OCI-LY3 (cell line): ENCODE data around the gene NDUFS6.

Experiments used
- H2AFZ ChIP-seq: fragments of 200-600, 300-600 bp; shearing (Covaris generic); 2 replicates; pipeline ENCODE4 v1.6.0; 2014; ENCODE audit warnings: antibody characterized with exemption, low read depth, low read length
- H3K27ac ChIP-seq: fragments of 200-600, 300-600 bp; sonication (generic); 2 replicates; pipeline ENCODE4 v1.5.1; 2014; ENCODE audit warnings: mild to moderate bottlenecking, low read length, moderate library complexity, mixed read lengths
- H3K27me3 ChIP-seq: fragments of 200-600, 300-600 bp; sonication (generic); 2 replicates; pipeline ENCODE4 v1.6.1; 2014; ENCODE audit warnings: low read depth, low read length, mixed read lengths
- H3K36me3 ChIP-seq: fragments of 200-600, 300-600 bp; sonication (generic); replicated peaks from 2 replicates; pipeline ENCODE3; 2014; ENCODE audit warnings: low read depth, low read length, mixed read lengths
- H3K4me1 ChIP-seq: fragments of 300-600, 200-600 bp; sonication (generic); 2 replicates; pipeline ENCODE4 v1.6.1; 2014; ENCODE audit warnings: low read length, mixed read lengths
- H3K4me2 ChIP-seq: fragments of 200-600, 300-600 bp; sonication (generic); 2 replicates; pipeline ENCODE4 v1.6.1; 2014; ENCODE audit warnings: low read length, mixed read lengths
- H3K4me3 ChIP-seq: fragments of 300-600, 200-600 bp; sonication (generic); 2 replicates; pipeline ENCODE4 v1.5.1; 2014; ENCODE audit warnings: antibody characterized with exemption, mild to moderate bottlenecking, low read length, moderate library complexity
- H3K79me2 ChIP-seq: fragments of 300-600, 200-600 bp; shearing (Covaris generic); 2 replicates; pipeline ENCODE4 v1.6.1; 2014; ENCODE audit warnings: mild to moderate bottlenecking, low read length, mixed read lengths
- H3K9ac ChIP-seq: fragments of 300-600, 200-600 bp; shearing (Covaris generic); 2 replicates; pipeline ENCODE4 v1.6.0; 2014; ENCODE audit warnings: mild to moderate bottlenecking, low read length, moderate library complexity
- H3K9me3 ChIP-seq: fragments of 200-600, 300-600 bp; shearing (Covaris generic); 2 replicates; pipeline ENCODE4 v1.6.1; 2014; ENCODE audit warnings: low read length, mixed read lengths; ENCODE audit not compliant: insufficient read depth
- H4K20me1 ChIP-seq: fragments of 200-600, 300-600 bp; sonication (generic); 2 replicates; pipeline ENCODE4 v1.6.1; 2016; ENCODE audit warnings: low read length, mixed read lengths; ENCODE audit not compliant: insufficient read depth
- CTCF ChIP-seq: fragments of 200-600, 300-600 bp; sonication (generic); IDR thresholded peaks from 2 replicates; pipeline ENCODE4 v1.5.1; 2014; ENCODE audit warnings: antibody characterized with exemption, low read length, low read depth
- EZH2phosphoT487 ChIP-seq: fragments of 200-600 bp; shearing (Covaris generic); IDR thresholded peaks from 2 replicates; pipeline ENCODE4 v1.6.1; 2018; ENCODE audit warnings: antibody characterized with exemption, mixed run types, low read depth

The NDUFS6 gene

DNA sequence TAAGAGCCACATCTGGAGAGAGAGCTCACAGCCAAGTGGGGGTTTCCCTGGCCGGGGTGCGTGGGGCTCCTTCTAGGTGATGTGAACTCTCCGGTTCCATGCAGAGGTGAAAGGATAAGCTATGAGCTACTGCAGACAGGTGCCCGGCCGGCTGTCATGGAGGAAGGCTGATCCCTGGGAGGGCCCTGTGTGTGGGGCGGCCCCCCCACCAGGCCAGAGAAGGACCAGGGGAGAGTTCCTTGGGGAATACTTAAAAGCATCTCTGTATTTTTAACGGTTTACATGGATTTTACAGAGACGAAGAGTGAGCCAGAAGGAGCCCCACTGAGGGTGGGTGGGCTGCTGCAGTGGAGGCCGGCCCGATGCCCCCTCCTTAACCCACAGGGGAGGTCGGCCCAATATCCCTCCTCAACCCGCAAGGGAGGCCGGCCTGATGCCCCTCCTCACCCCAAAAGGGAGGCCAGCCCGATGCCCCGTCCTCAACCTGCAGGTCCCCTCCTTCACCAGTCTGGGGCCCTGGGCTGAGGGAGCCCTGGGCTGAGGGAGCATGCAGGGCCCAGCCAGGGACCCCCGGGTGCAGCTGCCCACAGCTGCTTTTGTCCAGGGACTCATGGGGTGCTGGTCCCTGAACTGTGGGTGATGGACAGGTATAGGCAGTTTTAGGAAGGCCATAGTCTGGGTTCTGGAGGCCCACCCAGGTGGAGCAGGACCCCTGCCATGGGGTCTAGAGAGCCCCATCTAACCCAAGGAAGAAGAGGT is 33.5 kb upstream of the NDUFS6 start:
- Histone ChIP-seq H3K27ac (no peak overlapping the region), H3K4me1 (peaks cover 6% of the 10 kb centered on the region; the same call in 1 of the 2 replicates), H3K36me3 (no peaks in the 10 kb centered on the region), H3K4me2 (no peak overlapping the region), H4K20me1 (no peaks in the 10 kb centered on the region), H3K79me2 (no peaks in the 10 kb centered on the region), H3K9ac (no peak overlapping the region), H3K4me3 (no peak overlapping the region), H3K27me3 (no peaks in the 10 kb centered on the region), H2AFZ (no peak overlapping the region), H3K9me3 (no peaks in the 10 kb centered on the region)
- TF ChIP-seq CTCF (no peak), EZH2phosphoT487 (no peak)

- H3K4me3 ChIP-seq: no peak overlapping the region
- H3K27ac ChIP-seq: no peak overlapping the region
- H3K4me2 ChIP-seq: no peak overlapping the region
- H3K27me3 ChIP-seq: no peaks in the 10 kb centered on the region
- peaks cover 6% of the 10 kb centered on the region; the same call in 1 of the 2 replicates for H3K4me1 ChIP-seq
- no peaks in the 10 kb centered on the region for H3K79me2 ChIP-seq
- no peaks in the 10 kb centered on the region for H4K20me1 ChIP-seq
- H3K36me3 ChIP-seq: no peaks in the 10 kb centered on the region
- TF ChIP-seq CTCF (no peak), EZH2phosphoT487 (no peak)
- no peak overlapping the region for H2AFZ ChIP-seq
- no peak overlapping the region for H3K9ac ChIP-seq
- H3K9me3 ChIP-seq: no peaks in the 10 kb centered on the region
Measured at GRCh38 chr5:1768283-1769000, 32.8 kb upstream of the NDUFS6 start.

- Histone ChIP-seq H3K4me2 (no peak overlapping the region), H3K9ac (no peak overlapping the region), H3K4me1 (peaks cover 6% of the 10 kb centered on the region; the same call in 1 of the 2 replicates), H2AFZ (no peak overlapping the region), H3K79me2 (no peaks in the 10 kb centered on the region), H3K27ac (no peak overlapping the region), H3K36me3 (no peaks in the 10 kb centered on the region), H4K20me1 (no peaks in the 10 kb centered on the region), H3K27me3 (no peaks in the 10 kb centered on the region), H3K4me3 (no peak overlapping the region), H3K9me3 (no peaks in the 10 kb centered on the region)
- TF ChIP-seq EZH2phosphoT487 (no peak), CTCF (no peak)
Measured at GRCh38 chr5:1769017-1769640, 32.1 kb upstream of the NDUFS6 start.

GRCh38 chr5:1769752-1770442 is 31.3 kb upstream of the NDUFS6 start:
- Histone ChIP-seq H3K27me3 (no peaks in the 10 kb centered on the region), H3K4me3 (no peak overlapping the region), H3K9me3 (no peaks in the 10 kb centered on the region), H3K9ac (no peak overlapping the region), H3K36me3 (no peaks in the 10 kb centered on the region), H3K4me1 (peaks cover 6% of the 10 kb centered on the region; the same call in 1 of the 2 replicates), H3K79me2 (no peaks in the 10 kb centered on the region), H3K4me2 (no peak overlapping the region), H3K27ac (no peak overlapping the region), H2AFZ (no peak overlapping the region), H4K20me1 (no peaks in the 10 kb centered on the region)
- no peak for TF ChIP-seq EZH2phosphoT487
